Stimulated activated CD8-positive, alpha-beta memory T cell treated with anti-CD3 and anti-CD28 coated beads, Interleukin-7, amount 100 ng/mL, for 48 hours (primary cell): ENCODE results near the gene NLRC3.
"Not testable (repeated sequence)": the region's sequence is repeated elsewhere in the genome, so short reads cannot be mapped to it uniquely, and the experiment has no call there.

Experiments
- DNase-seq, 2 donors: peaks; one replicate each; pipeline ENCODE4 v3.0.0-alpha.2; 2020; ENCODE audit warnings: low read depth in 1 of 2; ENCODE audit errors: extremely low read depth in 1 of 2

Gene NLRC3, protein sequence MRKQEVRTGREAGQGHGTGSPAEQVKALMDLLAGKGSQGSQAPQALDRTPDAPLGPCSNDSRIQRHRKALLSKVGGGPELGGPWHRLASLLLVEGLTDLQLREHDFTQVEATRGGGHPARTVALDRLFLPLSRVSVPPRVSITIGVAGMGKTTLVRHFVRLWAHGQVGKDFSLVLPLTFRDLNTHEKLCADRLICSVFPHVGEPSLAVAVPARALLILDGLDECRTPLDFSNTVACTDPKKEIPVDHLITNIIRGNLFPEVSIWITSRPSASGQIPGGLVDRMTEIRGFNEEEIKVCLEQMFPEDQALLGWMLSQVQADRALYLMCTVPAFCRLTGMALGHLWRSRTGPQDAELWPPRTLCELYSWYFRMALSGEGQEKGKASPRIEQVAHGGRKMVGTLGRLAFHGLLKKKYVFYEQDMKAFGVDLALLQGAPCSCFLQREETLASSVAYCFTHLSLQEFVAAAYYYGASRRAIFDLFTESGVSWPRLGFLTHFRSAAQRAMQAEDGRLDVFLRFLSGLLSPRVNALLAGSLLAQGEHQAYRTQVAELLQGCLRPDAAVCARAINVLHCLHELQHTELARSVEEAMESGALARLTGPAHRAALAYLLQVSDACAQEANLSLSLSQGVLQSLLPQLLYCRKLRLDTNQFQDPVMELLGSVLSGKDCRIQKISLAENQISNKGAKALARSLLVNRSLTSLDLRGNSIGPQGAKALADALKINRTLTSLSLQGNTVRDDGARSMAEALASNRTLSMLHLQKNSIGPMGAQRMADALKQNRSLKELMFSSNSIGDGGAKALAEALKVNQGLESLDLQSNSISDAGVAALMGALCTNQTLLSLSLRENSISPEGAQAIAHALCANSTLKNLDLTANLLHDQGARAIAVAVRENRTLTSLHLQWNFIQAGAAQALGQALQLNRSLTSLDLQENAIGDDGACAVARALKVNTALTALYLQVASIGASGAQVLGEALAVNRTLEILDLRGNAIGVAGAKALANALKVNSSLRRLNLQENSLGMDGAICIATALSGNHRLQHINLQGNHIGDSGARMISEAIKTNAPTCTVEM

GRCh38 chr16:3577302-3577752 lies at the start of gene NLRC3:
Gene NLRC3 (minus strand): TSS chr16:3577403. CDS start chr16:3565036, 12,367 bp downstream.
- DNase-seq = peak in 1 of 2 donors; percentile 40

GRCh38 chr16:3625911-3626732 lies 48.9 kb upstream of the NLRC3 start:
- DNase-seq = no peak

- no peak for DNase-seq
These were observed 48.1 kb upstream of the NLRC3 start for GRCh38 chr16:3625331-3625730.

- no peak for DNase-seq
These were observed 46.4 kb upstream of the NLRC3 start for GRCh38 chr16:3623642-3624041.

DNA sequence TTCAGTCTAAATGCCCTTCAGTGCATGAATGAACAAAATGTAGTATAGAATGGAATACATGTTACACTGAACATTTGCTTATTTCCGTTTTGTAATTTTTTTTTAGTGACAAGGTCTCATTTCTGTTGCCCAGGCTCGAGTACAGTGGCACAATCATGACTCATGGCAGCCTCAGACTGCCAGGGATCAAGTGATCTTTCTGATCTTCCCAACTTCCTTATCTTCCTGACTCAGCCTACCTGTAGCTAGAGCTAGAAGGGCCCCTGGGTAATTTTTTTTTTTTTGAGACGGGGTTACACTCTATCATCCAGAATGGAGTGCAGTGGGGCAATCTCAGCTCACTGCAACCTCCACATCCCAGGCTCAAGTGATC lies 41.6 kb upstream of the NLRC3 start:
- no peak for DNase-seq

GRCh38 chr16:3612510-3613466 lies 35.6 kb upstream of the NLRC3 start:
- DNase-seq = no peak

DNA sequence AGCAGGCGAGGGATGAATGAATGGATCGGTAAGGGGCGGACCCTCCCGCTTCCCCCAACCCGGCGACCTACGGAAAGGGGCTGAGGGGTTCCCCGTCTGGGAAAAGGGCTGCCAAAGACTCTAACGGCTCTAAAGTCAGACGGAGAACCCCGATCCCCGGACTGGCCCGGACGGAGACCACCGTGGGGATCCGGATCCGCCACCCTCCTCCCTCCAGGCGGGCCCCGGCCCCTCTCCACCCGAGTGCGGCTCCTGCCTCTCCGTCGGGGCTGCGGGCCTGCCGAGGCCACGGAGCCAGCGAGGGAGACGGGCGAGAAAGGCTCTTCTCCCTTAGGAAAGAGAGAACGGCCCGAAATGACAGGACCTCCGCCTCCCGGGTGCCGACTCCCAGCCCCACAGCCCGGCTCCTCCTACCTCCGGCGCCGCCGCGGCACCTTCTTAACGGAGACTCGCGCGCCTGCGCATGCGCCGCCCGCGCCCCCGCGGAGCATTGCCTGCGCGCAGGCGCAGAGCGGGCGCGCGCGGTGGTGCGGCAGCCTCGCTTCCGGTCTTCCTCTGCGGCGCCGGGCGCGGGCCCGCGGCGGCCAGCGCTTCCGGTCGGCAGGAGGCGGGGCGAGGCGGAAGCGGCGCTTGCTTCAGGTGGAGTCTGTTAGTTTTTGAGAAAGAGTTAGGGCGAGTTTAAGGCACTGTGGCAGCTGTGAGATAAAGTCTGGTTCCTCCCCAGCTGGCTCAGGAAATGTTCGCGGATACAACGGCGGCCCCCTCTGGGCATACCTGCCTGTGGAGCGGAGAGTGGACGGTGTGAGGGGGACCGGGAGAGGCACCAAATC lies 34.2 kb upstream of the NLRC3 start, which contains the start of gene SLX4:
Gene SLX4 (minus strand): TSS at position 461 of the 830 bp plus-strand sequence. CDS start 2,642 bp downstream, outside the sequence.
- peak; percentile 77 to 82 for DNase-seq

GRCh38 chr16:3610698-3611145 lies 33.5 kb upstream of the NLRC3 start:
- DNase-seq = no peak

DNA sequence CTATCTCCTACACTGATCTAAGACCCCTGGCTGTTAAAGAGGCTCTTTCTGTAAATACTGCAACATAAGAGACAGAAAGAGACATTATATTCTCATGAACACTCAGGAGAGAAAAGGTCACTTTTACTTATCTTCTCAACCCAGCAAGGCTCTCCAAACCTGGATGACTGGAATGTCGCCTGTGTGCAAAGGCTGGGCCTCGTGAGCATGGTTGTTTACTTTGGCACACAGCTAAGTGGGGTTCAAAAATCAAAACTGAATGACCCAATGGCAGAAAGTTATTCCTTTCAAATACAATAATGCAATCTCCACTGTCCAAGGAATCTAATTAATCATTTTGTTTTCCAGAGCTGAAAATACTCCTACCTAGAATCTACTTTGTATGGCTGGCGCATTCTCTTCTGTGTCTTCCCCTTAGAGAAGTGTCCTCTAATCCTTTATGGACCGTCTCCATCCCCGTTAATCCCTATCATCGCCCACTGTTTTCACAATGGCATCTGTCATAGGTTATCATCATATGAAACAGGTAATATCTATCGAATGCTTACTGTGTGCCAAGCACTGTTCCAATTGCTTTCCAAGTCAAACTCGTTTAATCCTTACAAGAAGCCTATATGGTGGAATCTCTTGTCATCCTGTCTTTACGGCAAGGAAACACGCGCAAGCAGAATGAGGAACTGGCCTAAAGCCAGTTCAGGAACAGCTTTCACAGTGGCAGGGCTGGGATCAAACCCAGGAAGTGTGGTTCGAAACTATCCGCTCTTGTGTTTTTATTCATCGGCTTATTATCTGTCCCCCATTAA lies 32.9 kb upstream of the NLRC3 start:
- no peak for DNase-seq

DNA sequence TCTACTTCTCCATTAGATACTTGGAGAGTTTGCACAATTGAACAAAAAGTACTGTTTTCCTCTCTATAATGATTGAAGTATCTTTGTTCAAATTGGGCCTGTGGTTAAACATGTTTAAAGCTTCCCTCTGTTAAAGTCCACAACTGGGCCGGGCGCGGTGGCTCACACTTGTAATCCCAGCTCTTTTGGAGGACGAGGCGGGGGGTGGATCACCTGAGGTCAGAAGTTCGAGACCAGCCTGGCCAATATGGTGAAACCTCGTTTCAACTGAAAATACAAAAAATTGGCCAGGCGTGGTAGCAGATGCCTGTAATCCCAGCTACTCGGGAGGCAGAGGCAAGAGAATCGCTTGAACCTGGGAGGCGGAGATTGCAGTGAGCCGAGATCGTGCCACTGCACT lies 31.8 kb upstream of the NLRC3 start:
- DNase-seq = not testable (repeated sequence)

- no peak for DNase-seq
These were observed 30.9 kb upstream of the NLRC3 start for GRCh38 chr16:3608069-3608468.

- DNase-seq = no peak
These were observed 30.4 kb upstream of the NLRC3 start for GRCh38 chr16:3607634-3608033.

GRCh38 chr16:3607161-3607560 lies 30.0 kb upstream of the NLRC3 start:
- DNase-seq = no peak

DNA sequence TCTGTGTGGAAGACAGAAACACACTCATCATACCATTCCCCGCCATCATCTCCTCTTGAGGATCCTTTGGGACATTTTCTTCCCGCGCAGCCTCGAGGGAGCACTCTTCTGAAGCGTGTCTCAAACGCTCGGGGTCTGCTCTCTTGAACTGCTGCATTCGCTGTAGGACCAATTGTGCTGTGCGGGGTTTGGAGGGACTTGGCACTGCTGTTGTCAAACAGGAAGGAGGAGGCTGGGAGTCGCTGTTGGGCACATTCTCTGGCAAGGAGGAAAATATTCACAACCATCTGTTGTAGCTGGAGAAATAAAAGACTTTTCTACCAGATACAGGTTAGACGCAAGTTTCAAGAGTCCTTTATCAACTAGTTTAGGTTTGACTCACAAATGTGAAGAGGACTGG lies 29.2 kb upstream of the NLRC3 start:
- DNase-seq = no peak

GRCh38 chr16:3602320-3602653 lies 25.1 kb upstream of the NLRC3 start:
- DNase-seq = no peak

- DNase-seq = no peak
These were observed 24.6 kb upstream of the NLRC3 start for GRCh38 chr16:3601614-3602319.

DNA sequence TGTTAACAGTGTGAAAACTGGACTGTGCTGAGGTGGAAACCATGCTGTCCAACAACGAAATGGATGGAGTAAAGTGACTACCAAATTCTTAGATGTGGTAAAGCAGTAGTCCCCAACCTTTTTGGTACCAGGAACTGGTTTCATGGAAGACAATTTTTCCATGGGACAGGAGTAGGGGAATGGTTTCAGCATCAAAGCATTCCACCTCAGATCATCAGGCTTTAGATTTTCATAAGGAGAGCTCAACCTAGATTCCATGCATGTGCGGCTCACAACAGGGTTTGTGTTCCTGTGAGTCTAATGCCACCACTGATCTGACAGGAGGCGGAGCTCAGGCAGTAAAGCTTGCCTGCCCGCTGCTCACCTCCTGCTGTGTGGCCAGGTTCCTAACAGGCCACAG lies 22.7 kb upstream of the NLRC3 start:
- no peak for DNase-seq
